ENCODE data around the gene FBXW5.

DNA sequence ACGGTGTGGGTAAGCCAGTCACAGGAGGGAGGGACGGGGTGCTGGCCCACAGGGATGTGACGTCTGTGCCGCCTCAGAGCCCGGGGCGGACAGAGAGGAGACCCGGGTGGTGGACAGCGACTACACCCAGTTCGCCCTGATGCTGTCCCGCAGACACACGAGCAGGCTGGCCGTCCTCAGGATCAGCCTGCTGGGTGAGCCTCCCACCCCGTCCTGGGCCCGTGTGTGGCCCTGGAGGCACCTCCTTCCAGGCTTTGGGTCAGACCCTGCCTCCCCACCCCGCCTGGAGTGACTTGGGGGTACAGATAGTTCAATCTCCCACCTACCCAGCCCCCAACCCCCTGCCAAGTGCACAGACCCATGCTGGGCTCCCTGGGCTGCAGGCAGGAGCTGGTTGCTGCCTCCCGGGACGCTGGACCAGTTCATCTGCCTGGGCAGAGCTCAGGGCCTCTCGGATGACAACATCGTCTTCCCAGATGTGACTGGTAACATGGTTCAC is 9.3 kb upstream of the FBXW5 start:
- TF ChIP-seq, protein P1, sequence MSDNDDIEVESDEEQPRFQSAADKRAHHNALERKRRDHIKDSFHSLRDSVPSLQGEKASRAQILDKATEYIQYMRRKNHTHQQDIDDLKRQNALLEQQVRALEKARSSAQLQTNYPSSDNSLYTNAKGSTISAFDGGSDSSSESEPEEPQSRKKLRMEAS (CRISPR knock-in tag; IDR thresholded peaks at IDR 0.05) = no peak
- TF ChIP-seq IRF1 (CRISPR knock-in tag; IDR thresholded peaks at IDR 0.05) = no peak

Data from WTC11 (cell line).